AG09309 (cell line): ENCODE measurements around the gene PPP1R14B.

Experiments
- DNase-seq: peaks from one replicate; pipeline ENCODE4 v3.0.0-alpha.2; 2010; ENCODE audit warnings: low read depth
- H3K4me3 ChIP-seq: 2 replicates; pipeline ENCODE4 v1.5.1; 2011; ENCODE audit warnings: mild to moderate bottlenecking, low read depth, low read length, moderate library complexity; ENCODE audit not compliant: control insufficient read depth
- TF ChIP-seq, protein P1 (sequence below): IDR thresholded peaks from 2 replicates; pipeline ENCODE4 v1.5.1; 2011; ENCODE audit warnings: mild to moderate bottlenecking, low read depth, low read length, inconsistent platforms; ENCODE audit not compliant: insufficient read depth, control insufficient read depth; ENCODE audit errors: missing control alignments

Gene PPP1R14B, protein sequence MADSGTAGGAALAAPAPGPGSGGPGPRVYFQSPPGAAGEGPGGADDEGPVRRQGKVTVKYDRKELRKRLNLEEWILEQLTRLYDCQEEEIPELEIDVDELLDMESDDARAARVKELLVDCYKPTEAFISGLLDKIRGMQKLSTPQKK

DNA sequence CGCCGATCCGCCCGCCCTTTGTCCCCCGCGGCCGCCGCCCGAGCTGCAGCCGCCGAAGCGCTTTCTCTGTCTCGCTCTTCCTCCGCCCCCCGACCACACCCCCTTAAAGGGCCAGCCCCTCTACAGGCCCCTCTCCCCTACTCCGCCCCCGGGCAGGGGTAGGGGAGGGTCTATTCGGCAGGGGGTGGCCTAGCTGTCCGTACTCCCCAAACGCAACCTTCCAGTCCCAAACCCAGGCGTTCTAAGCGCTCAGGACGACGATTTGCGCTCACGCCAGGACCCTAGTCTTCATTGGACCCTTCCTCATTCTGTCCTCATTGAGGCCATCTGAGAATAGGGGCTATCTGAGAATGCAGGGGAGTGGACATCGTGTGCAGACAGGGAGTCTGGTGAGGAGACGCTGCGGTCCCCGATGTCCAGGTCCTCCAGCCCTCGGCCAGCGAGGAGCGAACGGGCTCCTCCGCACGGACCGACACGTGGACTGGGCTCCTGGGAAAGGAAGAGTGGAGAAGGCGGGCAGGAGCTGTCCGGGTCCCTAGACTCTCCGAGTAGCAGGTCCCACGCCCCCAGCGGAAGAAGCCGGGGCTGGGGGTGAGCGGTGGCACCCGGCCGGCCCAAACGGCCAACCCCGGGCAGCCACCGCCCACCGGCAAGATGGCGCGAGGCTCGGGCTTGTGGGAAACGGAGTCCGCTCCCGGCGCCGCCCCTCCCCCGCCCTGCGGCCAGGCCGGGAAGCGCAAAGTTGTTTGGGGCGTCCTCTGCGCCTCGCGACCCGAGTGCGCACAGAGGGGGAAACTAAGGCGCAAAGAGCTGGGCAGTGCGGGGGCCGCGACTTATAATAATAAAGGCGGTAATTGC, at the start of gene PPP1R14B:
PPP1R14B (minus strand) TSS at position 73 of the 858 bp plus-strand sequence. CDS start 270 bp downstream, outside the sequence.
- peak within 1 kb of the TSS; percentile 95 for H3K4me3 ChIP-seq
- no peak for DNase-seq
- TF ChIP-seq, protein P1, sequence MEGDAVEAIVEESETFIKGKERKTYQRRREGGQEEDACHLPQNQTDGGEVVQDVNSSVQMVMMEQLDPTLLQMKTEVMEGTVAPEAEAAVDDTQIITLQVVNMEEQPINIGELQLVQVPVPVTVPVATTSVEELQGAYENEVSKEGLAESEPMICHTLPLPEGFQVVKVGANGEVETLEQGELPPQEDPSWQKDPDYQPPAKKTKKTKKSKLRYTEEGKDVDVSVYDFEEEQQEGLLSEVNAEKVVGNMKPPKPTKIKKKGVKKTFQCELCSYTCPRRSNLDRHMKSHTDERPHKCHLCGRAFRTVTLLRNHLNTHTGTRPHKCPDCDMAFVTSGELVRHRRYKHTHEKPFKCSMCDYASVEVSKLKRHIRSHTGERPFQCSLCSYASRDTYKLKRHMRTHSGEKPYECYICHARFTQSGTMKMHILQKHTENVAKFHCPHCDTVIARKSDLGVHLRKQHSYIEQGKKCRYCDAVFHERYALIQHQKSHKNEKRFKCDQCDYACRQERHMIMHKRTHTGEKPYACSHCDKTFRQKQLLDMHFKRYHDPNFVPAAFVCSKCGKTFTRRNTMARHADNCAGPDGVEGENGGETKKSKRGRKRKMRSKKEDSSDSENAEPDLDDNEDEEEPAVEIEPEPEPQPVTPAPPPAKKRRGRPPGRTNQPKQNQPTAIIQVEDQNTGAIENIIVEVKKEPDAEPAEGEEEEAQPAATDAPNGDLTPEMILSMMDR: no peak

DNA sequence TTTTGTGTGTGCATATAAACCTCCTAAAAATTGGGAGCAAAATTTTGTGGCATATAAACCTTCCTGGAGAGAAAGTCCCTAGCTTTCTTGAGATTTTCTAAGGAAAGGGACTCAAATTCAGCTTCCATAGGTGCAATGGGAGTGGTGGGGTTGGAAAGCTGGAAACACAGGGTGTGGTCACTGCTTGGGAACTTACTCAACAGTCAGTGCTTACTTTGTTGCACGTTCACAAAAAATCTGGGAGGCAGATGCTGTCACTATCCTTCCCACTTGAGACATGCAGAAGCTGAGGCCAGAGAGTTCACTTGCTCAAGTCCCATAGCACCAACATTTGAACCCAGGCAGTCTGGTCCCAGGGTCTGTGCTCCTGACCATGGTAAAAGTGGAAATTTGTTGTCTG, 49.5 kb upstream of the PPP1R14B start:
- TF ChIP-seq, protein P1: no peak
- H3K4me3 ChIP-seq: no peak overlapping the region
- DNase-seq: no peak

- no peak overlapping the region for H3K4me3 ChIP-seq
- no peak for DNase-seq
- TF ChIP-seq, protein P1: no peak
Measured at GRCh38 chr11:64295760-64296159, 49.0 kb upstream of the PPP1R14B start.

- DNase-seq: no peak
- TF ChIP-seq, protein P1: no peak
- no peak overlapping the region for H3K4me3 ChIP-seq
Measured at GRCh38 chr11:64294774-64295173, 48.0 kb upstream of the PPP1R14B start.

DNA sequence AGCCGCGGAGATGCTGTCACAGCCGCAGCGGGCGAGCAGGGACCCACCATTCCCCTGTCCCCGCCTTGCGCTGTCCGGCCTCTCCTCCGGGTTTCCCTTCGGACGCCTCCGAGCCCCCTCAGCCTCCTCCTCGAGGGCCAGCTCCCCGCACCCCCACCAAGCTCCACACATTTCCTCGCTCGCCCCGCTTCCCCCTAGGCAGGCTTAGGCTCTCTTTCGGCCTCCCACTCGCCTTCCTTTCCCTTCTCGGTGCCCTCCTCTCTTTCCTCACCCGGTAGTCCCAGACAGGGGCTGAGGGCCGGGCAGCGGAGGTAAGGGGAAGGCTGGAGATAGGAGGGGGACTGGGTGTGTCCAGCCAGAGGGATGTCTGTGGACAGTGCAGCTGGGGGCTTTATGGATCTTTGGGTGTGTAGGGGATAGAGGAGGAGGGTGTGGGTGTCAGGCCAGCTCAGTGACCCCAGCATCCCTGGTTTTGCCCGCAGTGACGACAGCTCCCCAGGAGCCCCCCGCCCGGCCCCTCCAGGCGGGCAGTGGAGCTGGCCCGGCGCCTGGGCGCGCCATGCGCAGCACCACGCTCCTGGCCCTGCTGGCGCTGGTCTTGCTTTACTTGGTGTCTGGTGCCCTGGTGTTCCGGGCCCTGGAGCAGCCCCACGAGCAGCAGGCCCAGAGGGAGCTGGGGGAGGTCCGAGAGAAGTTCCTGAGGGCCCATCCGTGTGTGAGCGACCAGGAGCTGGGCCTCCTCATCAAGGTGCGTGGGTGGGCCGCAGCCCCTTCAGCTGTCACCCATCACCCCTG, 45.9 kb upstream of the PPP1R14B start:
- H3K4me3 ChIP-seq: no peak overlapping the region
- no peak for DNase-seq
- TF ChIP-seq, protein P1: no peak

DNA sequence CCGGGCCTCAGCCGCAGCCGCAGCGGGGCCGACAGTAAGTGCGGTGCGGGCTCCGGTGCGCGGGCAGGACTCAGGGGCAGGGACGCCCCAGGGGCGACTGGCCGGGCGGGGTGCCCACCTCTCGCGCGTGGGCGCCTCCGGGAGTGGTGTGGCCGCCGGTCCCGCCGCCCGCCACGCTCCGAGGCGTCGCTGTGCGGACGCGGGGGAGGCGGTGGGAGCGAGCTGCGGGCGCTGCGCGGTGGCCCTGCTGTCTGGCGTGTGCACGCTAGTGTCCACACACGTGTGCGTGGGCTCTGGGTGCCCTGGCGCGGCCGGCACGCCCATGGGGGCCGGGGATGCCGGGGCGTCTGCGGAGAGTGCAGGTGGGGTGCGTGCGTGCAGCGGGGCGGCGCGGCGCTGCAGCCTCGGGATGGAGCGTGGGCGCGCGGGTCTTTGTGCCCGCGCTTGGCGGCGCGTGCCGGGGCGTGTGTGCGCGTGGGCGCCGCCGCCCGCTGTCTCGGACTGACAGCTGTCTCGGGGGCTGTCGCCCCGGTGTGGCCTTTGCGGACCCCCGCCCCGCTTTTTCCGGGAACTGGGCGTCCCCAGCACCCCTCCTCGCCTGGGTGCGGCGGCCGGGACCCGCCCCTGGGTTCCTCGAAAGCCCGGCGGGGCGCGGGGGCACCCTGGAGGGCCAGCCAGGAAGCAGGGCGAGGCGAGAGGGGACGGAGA, 45.2 kb upstream of the PPP1R14B start:
- TF ChIP-seq, protein P1: no peak
- DNase-seq: no peak
- no peak overlapping the region for H3K4me3 ChIP-seq
